HEK293 (cell line): ENCODE data around the gene TRNT1.

Experiments
- CTCF ChIA-PET: fragments of 350-600 bp; formaldehyde crosslinking; extraction: SDS; loops from one replicate; lab custom pipeline; 2021; ENCODE audit warnings: antibody characterized with exemption; lab: Yijun Ruan, JAX
- POLR2A ChIA-PET: fragments of 300-600 bp; formaldehyde crosslinking; extraction: SDS; loops from one replicate; lab custom pipeline; 2020; ENCODE audit warnings: antibody characterized with exemption, inconsistent platforms; lab: Yijun Ruan, JAX
- H3K27ac ChIP-seq: fragments of 200-500 bp; sonication (Bioruptor generic); 2 replicates; pipeline ENCODE4 v1.5.1; 2014; ENCODE audit warnings: low read depth, low read length, control low read depth, inconsistent platforms; ENCODE audit errors: extremely low read depth
- H3K36me3 ChIP-seq, 2 experiments: fragments of 200-500 bp in 1 of 2; sonication (Bioruptor generic) in 1 of 2; 1 replicate in 1 of 2; 2 replicates in 1 of 2; pipeline ENCODE4 v1.5.1; 2014 to 2017; ENCODE audit warnings: inconsistent platforms in 2 of 2, low read length in 2 of 2; ENCODE audit not compliant: control insufficient read depth in 2 of 2, insufficient read depth in 1 of 2
- H3K4me1 ChIP-seq: fragments of 200-500 bp; sonication (Bioruptor generic); 2 replicates; pipeline ENCODE4 v1.5.1; 2014; ENCODE audit warnings: mild to moderate bottlenecking, low read length, inconsistent platforms; ENCODE audit not compliant: control insufficient read depth, insufficient read depth
- H3K4me3 ChIP-seq: 2 replicates; pipeline ENCODE4 v1.5.1; 2011; ENCODE audit warnings: low read depth, mild to moderate bottlenecking, control low read depth, low read length, moderate library complexity
- H3K9me3 ChIP-seq: fragments of 200-500 bp; sonication (Bioruptor generic); 2 replicates; pipeline ENCODE4 v1.5.1; 2014; ENCODE audit warnings: low read depth, low read length, inconsistent platforms; ENCODE audit not compliant: control insufficient read depth, insufficient read depth
- BCL11A ChIP-seq: fragments of 450-650 bp; formaldehyde crosslinking; IDR thresholded peaks from 2 replicates; pipeline ENCODE4 v1.5.1; 2016; ENCODE audit warnings: low read depth, missing biosample characterization, missing genetic modification characterization
- GLIS1 ChIP-seq: fragments of 450-650 bp; formaldehyde crosslinking; IDR thresholded peaks from 2 replicates; pipeline ENCODE4 v1.5.1; 2016; ENCODE audit warnings: missing biosample characterization, missing genetic modification characterization
- MYNN ChIP-seq: fragments of 450-650 bp; formaldehyde crosslinking; IDR thresholded peaks from 2 replicates; pipeline ENCODE4 v1.5.1; 2016; ENCODE audit warnings: missing biosample characterization, missing genetic modification characterization, borderline replicate concordance
- TSHZ1 ChIP-seq: fragments of 450-650 bp; formaldehyde crosslinking; IDR thresholded peaks from 2 replicates; pipeline ENCODE4 v1.5.1; 2016; ENCODE audit warnings: missing biosample characterization, missing genetic modification characterization, borderline replicate concordance
- WT1 ChIP-seq: fragments of 450-650 bp; formaldehyde crosslinking; IDR thresholded peaks from 2 replicates; pipeline ENCODE4 v1.5.1; 2016; ENCODE audit warnings: missing biosample characterization, missing genetic modification characterization
- ZBTB11 ChIP-seq: fragments of 450-650 bp; formaldehyde crosslinking; conservative IDR thresholded peaks from 2 replicates; pipeline ENCODE4 v1.5.1; 2016; ENCODE audit warnings: low read depth, missing biosample characterization, missing genetic modification characterization
- ZBTB17 ChIP-seq: fragments of 450-650 bp; formaldehyde crosslinking; IDR thresholded peaks from 2 replicates; pipeline ENCODE4 v1.5.1; 2016; ENCODE audit warnings: missing biosample characterization, missing genetic modification characterization
- ZEB2 ChIP-seq: fragments of 450-650 bp; formaldehyde crosslinking; IDR thresholded peaks from 2 replicates; pipeline ENCODE4 v1.5.1; 2016; ENCODE audit warnings: missing biosample characterization, missing genetic modification characterization
- ZFP37 ChIP-seq: fragments of 450-650 bp; formaldehyde crosslinking; IDR thresholded peaks from 2 replicates; pipeline ENCODE4 v1.5.1; 2016; ENCODE audit warnings: missing biosample characterization, missing genetic modification characterization
- ZNF10 ChIP-seq: fragments of 450-650 bp; formaldehyde crosslinking; IDR thresholded peaks from 2 replicates; pipeline ENCODE4 v1.5.1; 2017; ENCODE audit warnings: missing biosample characterization, missing genetic modification characterization
- ZNF112 ChIP-seq: fragments of 450-650 bp; formaldehyde crosslinking; IDR thresholded peaks from 2 replicates; pipeline ENCODE4 v1.5.0; 2017; ENCODE audit warnings: missing biosample characterization, missing genetic modification characterization
- ZNF221 ChIP-seq: fragments of 450-650 bp; formaldehyde crosslinking; IDR thresholded peaks from 2 replicates; pipeline ENCODE4 v1.5.1; 2017; ENCODE audit warnings: missing biosample characterization, missing genetic modification characterization, borderline replicate concordance
- ZNF324 ChIP-seq: fragments of 450-650 bp; formaldehyde crosslinking; IDR thresholded peaks from 2 replicates; pipeline ENCODE4 v1.5.1; 2016; ENCODE audit warnings: missing biosample characterization, missing genetic modification characterization
- ZNF391 ChIP-seq: fragments of 450-650 bp; formaldehyde crosslinking; IDR thresholded peaks from 2 replicates; pipeline ENCODE4 v1.5.1; 2016; ENCODE audit warnings: low read depth, missing biosample characterization, missing genetic modification characterization, borderline replicate concordance
- ZNF449 ChIP-seq: fragments of 450-650 bp; formaldehyde crosslinking; IDR thresholded peaks from 2 replicates; pipeline ENCODE4 v1.5.1; 2017; ENCODE audit warnings: missing biosample characterization, mild to moderate bottlenecking, missing genetic modification characterization, moderate library complexity
- ZNF514 ChIP-seq: fragments of 450-650 bp; formaldehyde crosslinking; IDR thresholded peaks from 2 replicates; pipeline ENCODE4 v1.5.1; 2016; ENCODE audit warnings: missing biosample characterization, missing genetic modification characterization
- ZNF555 ChIP-seq: fragments of 450-650 bp; formaldehyde crosslinking; conservative IDR thresholded peaks from 2 replicates; pipeline ENCODE4 v1.5.1; 2017; ENCODE audit warnings: missing biosample characterization, mild to moderate bottlenecking, missing genetic modification characterization, inconsistent platforms
- ZNF596 ChIP-seq: fragments of 450-650 bp; IDR thresholded peaks from 2 replicates; pipeline ENCODE4 v1.5.0; 2018; ENCODE audit warnings: missing biosample characterization, mild to moderate bottlenecking, missing genetic modification characterization, moderate library complexity
- ZNF639 ChIP-seq: fragments of 450-650 bp; formaldehyde crosslinking; IDR thresholded peaks from 2 replicates; pipeline ENCODE4 v1.5.1; 2016; ENCODE audit warnings: missing biosample characterization, missing genetic modification characterization
- ZNF654 ChIP-seq: fragments of 450-650 bp; formaldehyde crosslinking; IDR thresholded peaks from 2 replicates; pipeline ENCODE4 v1.5.1; 2016; ENCODE audit warnings: low read depth, missing biosample characterization, missing genetic modification characterization
- ZNF660 ChIP-seq: fragments of 450-650 bp; IDR thresholded peaks from 2 replicates; pipeline ENCODE4 v1.5.1; 2018; ENCODE audit warnings: missing biosample characterization, mild to moderate bottlenecking, missing genetic modification characterization
- ZNF670 ChIP-seq: fragments of 450-650 bp; formaldehyde crosslinking; IDR thresholded peaks from 2 replicates; pipeline ENCODE4 v1.5.1; 2016; ENCODE audit warnings: missing biosample characterization, missing genetic modification characterization, low read depth
- ZNF692 ChIP-seq: fragments of 450-650 bp; formaldehyde crosslinking; IDR thresholded peaks from 2 replicates; pipeline ENCODE4 v1.5.1; 2016; ENCODE audit warnings: missing biosample characterization, missing genetic modification characterization

Gene TRNT1

GRCh38 chr3:3126477-3127431, at the start of gene TRNT1:
TSS of gene TRNT1 (plus strand) at chr3:3126940. CDS start at chr3:3129041, 2,101 bp downstream.
- Histone ChIP-seq H3K27ac (peak within 1 kb of the TSS; percentile 77), H3K4me1 (no peaks in the 10 kb centered on the region), H3K4me3 (peak within 1 kb of the TSS; percentile 96), H3K36me3 (peaks cover 18 to 29% of the 10 kb centered on the region in 2 experiments), H3K9me3 (no peaks in the 10 kb centered on the region)
- ChIA-PET POLR2A (no interaction called here), CTCF (no interaction called here)
- TF ChIP-seq ZBTB17 (tag by site-specific recombination) (peak; percentile 50; the same call in 1 of the 2 replicates), ZBTB11 (tag by site-specific recombination) (peak; percentile 89), ZNF10 (tag by site-specific recombination) (no peak), ZFP37 (tag by site-specific recombination) (peak; percentile 91; the same call in 1 of the 2 replicates), TSHZ1 (no peak), ZNF670 (tag by site-specific recombination) (no peak), ZNF112 (tag by site-specific recombination) (no peak), ZNF391 (no peak), ZNF654 (tag by site-specific recombination) (no peak), WT1 (0 out of 2 replicates have a peak, but pooled peaks have one; percentile 19), BCL11A (no peak), MYNN (tag by site-specific recombination) (0 out of 2 replicates have a peak, but pooled peaks have one; percentile 41), ZNF324 (tag by site-specific recombination) (peak; percentile 53; the same call in 1 of the 2 replicates), ZNF639 (tag by site-specific recombination) (no peak; the same call in 1 of the 2 replicates), ZNF221 (tag by site-specific recombination) (no peak), ZNF449 (no peak), ZNF596 (0 out of 2 replicates have a peak, but pooled peaks have one; percentile 8), GLIS1 (peak; percentile 90), ZEB2 (tag by site-specific recombination) (peak; percentile 86), ZNF660 (peak; percentile 41; the same call in 1 of the 2 replicates), ZNF514 (tag by site-specific recombination) (no peak), ZNF692 (tag by site-specific recombination) (peak; percentile 36; the same call in 1 of the 2 replicates), ZNF555 (tag by site-specific recombination) (no peak)
